IMR-90 (cell line): ENCODE measurements around the gene ZFP57. TPM values are rescaled to one million over a fixed set of nuclear protein-coding genes. Genes with fewer than 3 reads are reported as not detected.

Source experiments
- ATAC-seq: fragments of 200-7000 bp; cut with Tn5 transposase; 2 replicates; pipeline ENCODE4 v1.9.1; 2020; ENCODE audit warnings: low read depth, mild to moderate bottlenecking, moderate library complexity
- BruUV-seq: library from RNA; stranded (reverse); fragments of 400-500 nt; replicated peaks from 2 replicates; lab custom pipeline; 2021; lab: Mats Ljungman, UMichigan
- CTCF ChIA-PET: fragments of 300-600 bp; formaldehyde crosslinking; extraction: SDS; loops from one replicate; lab custom pipeline; 2021; ENCODE audit warnings: antibody characterized with exemption; lab: Yijun Ruan, JAX
- POLR2A ChIA-PET: fragments of 300-600 bp; sonication (Branson Sonifier 250); formaldehyde crosslinking; loops from one replicate; lab custom pipeline; 2022; ENCODE audit warnings: antibody characterized with exemption; ENCODE audit not compliant: unreplicated experiment; lab: Charles Lee
- DNase-seq: peaks from one replicate; pipeline ENCODE4 v3.0.0; 2013
- H2AFZ ChIP-seq: replicated peaks from 2 replicates; pipeline ENCODE3; 2013; ENCODE audit warnings: low read length, mild to moderate bottlenecking; ENCODE audit not compliant: poor library complexity
- H2AK5ac ChIP-seq: 2 replicates; pipeline ENCODE4 v1.6.1; 2013; ENCODE audit warnings: low read depth, low read length, inconsistent platforms
- H2AK9ac ChIP-seq: replicated peaks from 2 replicates; pipeline ENCODE3; 2013; ENCODE audit warnings: mild to moderate bottlenecking, low read depth, low read length, moderate library complexity; ENCODE audit not compliant: poor library complexity
- H2BK120ac ChIP-seq: 2 replicates; pipeline ENCODE4 v1.6.1; 2013; ENCODE audit warnings: low read depth, low read length, inconsistent platforms
- H2BK15ac ChIP-seq: 3 replicates; pipeline ENCODE4 v1.6.1; 2013; ENCODE audit warnings: low read depth, low read length, inconsistent platforms
- H2BK20ac ChIP-seq: 2 replicates; pipeline ENCODE4 v1.6.1; 2013; ENCODE audit warnings: low read depth, mild to moderate bottlenecking, inconsistent platforms, low read length, moderate library complexity
- H2BK5ac ChIP-seq: 2 replicates; pipeline ENCODE4 v1.6.1; 2013; ENCODE audit warnings: mild to moderate bottlenecking, low read depth, low read length, inconsistent platforms; ENCODE audit not compliant: poor library complexity, severe bottlenecking
- H3K14ac ChIP-seq: replicated peaks from 2 replicates; pipeline ENCODE4 v1.6.1; 2013; ENCODE audit warnings: low read depth, low read length, inconsistent platforms
- H3K18ac ChIP-seq: 2 replicates; pipeline ENCODE4 v1.6.1; 2013; ENCODE audit warnings: low read depth, low read length, control low read depth
- H3K23ac ChIP-seq: 2 replicates; pipeline ENCODE4 v1.6.1; 2013; ENCODE audit warnings: low read depth, low read length, inconsistent platforms
- H3K27ac ChIP-seq: 2 replicates; pipeline ENCODE4 v1.5.1; 2013; ENCODE audit warnings: mild to moderate bottlenecking, control low read depth, low read length; ENCODE audit not compliant: insufficient read depth
- H3K27me3 ChIP-seq: 2 replicates; pipeline ENCODE4 v1.6.1; 2013; ENCODE audit warnings: low read length; ENCODE audit not compliant: control insufficient read depth, insufficient read depth
- H3K36me3 ChIP-seq: 2 replicates; pipeline ENCODE4 v1.6.1; 2013; ENCODE audit warnings: low read length, mixed read lengths; ENCODE audit not compliant: control insufficient read depth, insufficient read depth
- H3K4ac ChIP-seq: 2 replicates; pipeline ENCODE4 v1.6.1; 2013; ENCODE audit warnings: low read depth, low read length, inconsistent platforms
- H3K4me1 ChIP-seq: 2 replicates; pipeline ENCODE4 v1.6.1; 2013; ENCODE audit warnings: low read length, mixed read lengths; ENCODE audit not compliant: control insufficient read depth, insufficient read depth
- H3K4me2 ChIP-seq: 2 replicates; pipeline ENCODE4 v1.6.1; 2013; ENCODE audit warnings: low read depth, mild to moderate bottlenecking, control low read depth, low read length, moderate library complexity
- H3K4me3 ChIP-seq: 2 replicates; pipeline ENCODE4 v1.5.1; 2013; ENCODE audit warnings: low read depth, mild to moderate bottlenecking, control low read depth, low read length, moderate library complexity; ENCODE audit not compliant: insufficient read depth
- H3K56ac ChIP-seq: 2 replicates; pipeline ENCODE4 v1.6.1; 2013; ENCODE audit warnings: low read length, inconsistent platforms; ENCODE audit not compliant: insufficient read depth; ENCODE audit errors: extremely low read depth
- H3K79me1 ChIP-seq, 2 experiments: 2 replicates each; pipeline ENCODE4 v1.6.1; 2013; ENCODE audit warnings: low read length in 2 of 2, inconsistent platforms in 1 of 2, low read depth in 1 of 2
- H3K9ac ChIP-seq: 2 replicates; pipeline ENCODE4 v1.6.1; 2013; ENCODE audit warnings: low read depth, low read length, control low read depth
- H3K9me1 ChIP-seq: 2 replicates; pipeline ENCODE4 v1.6.1; 2013; ENCODE audit warnings: low read length, inconsistent platforms; ENCODE audit not compliant: insufficient read depth
- H3K9me3 ChIP-seq: 2 replicates; pipeline ENCODE4 v1.6.1; 2013; ENCODE audit warnings: low read length; ENCODE audit not compliant: control insufficient read depth, insufficient read depth
- H4K20me1 ChIP-seq: 2 replicates; pipeline ENCODE4 v1.6.1; 2013; ENCODE audit warnings: low read length, inconsistent platforms; ENCODE audit not compliant: insufficient read depth
- H4K5ac ChIP-seq: 2 replicates; pipeline ENCODE4 v1.6.1; 2013; ENCODE audit warnings: mild to moderate bottlenecking, low read depth, low read length, control low read depth
- H4K8ac ChIP-seq, 2 experiments: 2 replicates each; pipeline ENCODE4 v1.6.1; 2013; ENCODE audit warnings: low read depth in 2 of 2, low read length in 2 of 2, control low read depth in 1 of 2, inconsistent platforms in 1 of 2
- H4K91ac ChIP-seq: 2 replicates; pipeline ENCODE4 v1.6.1; 2013; ENCODE audit warnings: low read depth, low read length, inconsistent platforms; ENCODE audit not compliant: insufficient read depth
- BHLHE40 ChIP-seq: fragments of 150-350 bp; IDR thresholded peaks from 2 replicates; pipeline ENCODE4 v1.6.1; 2016; ENCODE audit warnings: mild to moderate bottlenecking, low read depth, low read length
- CEBPB ChIP-seq: IDR thresholded peaks from 2 replicates; pipeline ENCODE4 v1.6.1; 2012; ENCODE audit warnings: low read depth, low read length, improper control_type of control experiment
- CHD1 ChIP-seq: IDR thresholded peaks from 2 replicates; pipeline ENCODE4 v1.6.1; 2012; ENCODE audit warnings: low read depth, low read length, improper control_type of control experiment
- ELK1 ChIP-seq: fragments of 150-350 bp; IDR thresholded peaks from 2 replicates; pipeline ENCODE4 v1.6.1; 2016; ENCODE audit warnings: low read depth, mild to moderate bottlenecking, low read length, moderate library complexity, borderline replicate concordance
- FOS ChIP-seq: fragments of 150-350 bp; IDR thresholded peaks from 2 replicates; pipeline ENCODE4 v1.6.1; 2016; ENCODE audit warnings: low read depth, low read length
- MAFK ChIP-seq: IDR thresholded peaks from 2 replicates; pipeline ENCODE4 v1.6.1; 2012; ENCODE audit warnings: low read depth, low read length, improper control_type of control experiment
- MAZ ChIP-seq: IDR thresholded peaks from 2 replicates; pipeline ENCODE4 v1.6.1; 2012; ENCODE audit warnings: low read depth, mild to moderate bottlenecking, low read length, improper control_type of control experiment, moderate library complexity, borderline replicate concordance
- NFE2L2 ChIP-seq: fragments of 150-350 bp; IDR thresholded peaks from 2 replicates; pipeline ENCODE4 v1.6.1; 2016; ENCODE audit warnings: low read depth, mild to moderate bottlenecking, low read length
- POLR2A ChIP-seq: IDR thresholded peaks from 2 replicates; pipeline ENCODE4 v1.6.1; 2012; ENCODE audit warnings: mild to moderate bottlenecking, low read depth, low read length
- RAD21 ChIP-seq: IDR thresholded peaks from 2 replicates; pipeline ENCODE4 v1.6.1; 2012; ENCODE audit warnings: low read length, improper control_type of control experiment
- RCOR1 ChIP-seq: IDR thresholded peaks from 2 replicates; pipeline ENCODE4 v1.6.1; 2012; ENCODE audit warnings: mild to moderate bottlenecking, low read length, improper control_type of control experiment; ENCODE audit not compliant: insufficient replicate concordance
- RFX5 ChIP-seq: IDR thresholded peaks from 2 replicates; pipeline ENCODE4 v1.8.0; 2012; ENCODE audit warnings: low read depth, mild to moderate bottlenecking, low read length, moderate library complexity
- SMC3 ChIP-seq: fragments of 150-350 bp; IDR thresholded peaks from 2 replicates; pipeline ENCODE4 v1.6.1; 2016; ENCODE audit warnings: low read depth, mild to moderate bottlenecking, antibody characterized with exemption, low read length, moderate library complexity
- USF2 ChIP-seq: fragments of 150-350 bp; IDR thresholded peaks from 2 replicates; pipeline ENCODE4 v1.6.1; 2017; ENCODE audit warnings: mild to moderate bottlenecking, antibody characterized with exemption, low read length, low read depth
- WGBS, 2 experiments: methylation state at CpG; one replicate each; pipeline versions ENCODE4 v1.1.5 to v1.1.7; 2013; ENCODE audit warnings: missing lambda C conversion rate in 2 of 2; ENCODE audit not compliant: insufficient read length in 1 of 2; ENCODE audit errors: extremely low coverage in 2 of 2; 5-methylcytosine and 5-hydroxymethylcytosine counted together
- dilution Hi-C: fragments of 300-500 bp; cut with HindIII; formaldehyde crosslinking; loops from one replicate; pipeline ENCODE4 v1.14.3; 2018; ENCODE audit warnings: low sequenced_read_pairs; ENCODE audit not compliant: unreplicated experiment
- in situ Hi-C: fragments of 300-500 bp; cut with MboI; formaldehyde crosslinking; loops from 3 replicates; pipeline ENCODE4 v1.14.3; 2019; ENCODE audit warnings: low sequenced_read_pairs, inconsistent platforms, mixed read lengths
- intact Hi-C: fragments of 100-400 bp; cut with micrococcal nuclease; formaldehyde crosslinking; loops from 2 replicates; pipeline ENCODE4 v1.10.0; 2022
- polyA plus RNA-seq, 3 experiments: library from polyadenylated mRNA; depleted of rRNA; stranded (reverse); fragments of >200 nt; gene quantifications; 2 replicates each; pipeline ENCODE4 v1.2.3, GENCODE V29; 2012; ENCODE audit warnings: low replicate concordance in 1 of 3
- total RNA-seq: library from RNA; depleted of rRNA; stranded (reverse); fragments of >200 nt; gene quantifications from 2 replicates; pipeline ENCODE4 v1.2.3, GENCODE V29; 2012

ZFP57 gene
- total and polyA plus RNA-seq, 2 of the 4 experiments (the other 2 are of a cell fraction): not detected

GRCh38 chr6:29665942-29666825, 14.8 kb downstream of the ZFP57 start (continued):
- TF ChIP-seq CEBPB: no peak

- ChIA-PET POLR2A (interaction anchor here (0.5 kb wide), 1 partner anchor 12 kb away, joined by 4 read pairs; no protein-coding TSS in a partner anchor), CTCF (interaction anchor here (1.4 to 4.1 kb wide), 2 partner anchors 10 to 13 kb away, joined by 5 to 33 read pairs; no protein-coding TSS in a partner anchor)
- Histone ChIP-seq H2AK9ac (no peak overlapping the region), H3K9me3 (no peaks in the 10 kb centered on the region), H3K18ac (no peak overlapping the region), H3K4me3 (no peak overlapping the region), H4K91ac (no peak overlapping the region), H3K9ac (no peak overlapping the region), H3K4ac (no peak overlapping the region), H3K4me1 (no peaks in the 10 kb centered on the region), H3K9me1 (no peaks in the 10 kb centered on the region), H3K27ac (no peak overlapping the region), H4K8ac (no peak overlapping the region), H3K23ac (no peak overlapping the region), H3K56ac (no peak overlapping the region), H3K27me3 (peaks cover 4% of the 10 kb centered on the region), H3K36me3 (no peaks in the 10 kb centered on the region), H2BK5ac (no peak overlapping the region), H2AFZ (no peak overlapping the region), H2AK5ac (no peak overlapping the region), H2BK15ac (no peak overlapping the region), H4K5ac (no peak overlapping the region), H4K20me1 (no peaks in the 10 kb centered on the region), H3K79me1 (no peaks in the 10 kb centered on the region), H3K4me2 (no peak overlapping the region), H2BK20ac (no peak overlapping the region), H3K14ac (no peak overlapping the region), H2BK120ac (no peak overlapping the region)
- dilution Hi-C loops (no loop called here), in situ Hi-C loops (no loop called here), intact Hi-C loops (no loop called here)
- DNase-seq (no peak), ATAC-seq (no peak)
- WGBS, 2 experiments: no CpG with 5 or more reads among the region's 5 CpGs
- no TSS peak for BruUV-seq
- TF ChIP-seq ELK1 (no peak), CHD1 (no peak), MAZ (no peak), CEBPB (no peak), RAD21 (no peak), USF2 (no peak), RFX5 (no peak), NFE2L2 (no peak), FOS (no peak), POLR2A (no peak), MAFK (no peak), BHLHE40 (no peak), SMC3 (no peak), RCOR1 (no peak)
Observed at GRCh38 chr6:29663300-29664042, 17.5 kb downstream of the ZFP57 start.
